ENCODE results near the gene ZNF346. TPM values are rescaled to one million over a fixed set of nuclear protein-coding genes. Genes with fewer than 3 reads are reported as not detected.
A peak's percentile ranks its signal among the peaks of the same experiment; 100 is the strongest.

Gene ZNF346
- total RNA-seq, 1 donor from 2014 or later: 7.1 TPM

GRCh38 chr5:177066224-177066623 is 43.7 kb downstream of the ZNF346 start:
- peak; percentile 39 for DNase-seq (ENCODE audit: low read depth)
- H3K36me3 ChIP-seq (ENCODE audit: control insufficient read depth, insufficient read depth, low read length): peaks cover 7% of the 10 kb centered on the region
- no peak for TF ChIP-seq CTCF (IDR thresholded peaks at IDR 0.05; ENCODE audit: insufficient read depth, low read length, severe bottlenecking)
- H3K27me3 ChIP-seq (ENCODE audit: control insufficient read depth, insufficient read depth, low read length): no peaks in the 10 kb centered on the region
- H3K4me3 ChIP-seq (ENCODE audit: low read depth, low read length): no peak overlapping the region
- no peak for FAIRE-seq

GRCh38 chr5:177067503-177067902 is 45.0 kb downstream of the ZNF346 start:
- FAIRE-seq (no peak), DNase-seq (ENCODE audit: low read depth) (peak; percentile 19)
- H3K36me3 ChIP-seq (ENCODE audit: control insufficient read depth, insufficient read depth, low read length): peaks cover 6% of the 10 kb centered on the region
- H3K4me3 ChIP-seq (ENCODE audit: low read depth, low read length): no peak overlapping the region
- no peaks in the 10 kb centered on the region for H3K27me3 ChIP-seq (ENCODE audit: control insufficient read depth, insufficient read depth, low read length)
- TF ChIP-seq CTCF (IDR thresholded peaks at IDR 0.05; ENCODE audit: insufficient read depth, low read length, severe bottlenecking): no peak

- Histone ChIP-seq H3K27me3 (ENCODE audit: control insufficient read depth, insufficient read depth, low read length) (no peaks in the 10 kb centered on the region), H3K36me3 (ENCODE audit: control insufficient read depth, insufficient read depth, low read length) (no peaks in the 10 kb centered on the region), H3K4me3 (ENCODE audit: low read depth, low read length) (no peak overlapping the region)
- no peak for TF ChIP-seq CTCF (IDR thresholded peaks at IDR 0.05; ENCODE audit: insufficient read depth, low read length, severe bottlenecking)
- FAIRE-seq (no peak), DNase-seq (ENCODE audit: low read depth) (no peak)
These were observed 48.2 kb downstream of the ZNF346 start for GRCh38 chr5:177070536-177071191.

GRCh38 chr5:177071666-177072385 is 49.3 kb downstream of the ZNF346 start:
- Histone ChIP-seq H3K4me3 (ENCODE audit: low read depth, low read length) (no peak overlapping the region), H3K27me3 (ENCODE audit: control insufficient read depth, insufficient read depth, low read length) (no peaks in the 10 kb centered on the region), H3K36me3 (ENCODE audit: control insufficient read depth, insufficient read depth, low read length) (no peaks in the 10 kb centered on the region)
- DNase-seq (ENCODE audit: low read depth) (peak; percentile 74), FAIRE-seq (no peak)
- peak; percentile 81 for TF ChIP-seq CTCF (IDR thresholded peaks at IDR 0.05; ENCODE audit: insufficient read depth, low read length, severe bottlenecking)

- FAIRE-seq (no peak), DNase-seq (ENCODE audit: low read depth) (peak; percentile 18)
- Histone ChIP-seq H3K27me3 (ENCODE audit: control insufficient read depth, insufficient read depth, low read length) (no peaks in the 10 kb centered on the region), H3K36me3 (ENCODE audit: control insufficient read depth, insufficient read depth, low read length) (no peaks in the 10 kb centered on the region), H3K4me3 (ENCODE audit: low read depth, low read length) (no peak overlapping the region)
- no peak for TF ChIP-seq CTCF (IDR thresholded peaks at IDR 0.05; ENCODE audit: insufficient read depth, low read length, severe bottlenecking)
These were observed 54.8 kb downstream of the ZNF346 start for GRCh38 chr5:177077335-177077734.
